ENCODE results near the gene SPAG4. TPM values are rescaled to one million over a fixed set of nuclear protein-coding genes. Genes with fewer than 3 reads are reported as not detected.

The SPAG4 gene
- total and polyA plus RNA-seq, 2 donors (not counting 1 experiment from before 2014, with no cell fraction given): 3.7 to 4.7 TPM

GRCh38 chr20:35651958-35652357, 36.3 kb downstream of the SPAG4 start:
- Histone ChIP-seq H4K20me1 (ENCODE audit: control insufficient read depth, insufficient read depth, low read length, poor library complexity, severe bottlenecking) (peaks cover 62% of the 10 kb centered on the region), H3K9me3 (ENCODE audit: control extremely low read depth in 1 of 3, control insufficient read depth in 2 of 3, insufficient read depth in 1 of 3, low read length in 2 of 3) (no peaks in the 10 kb centered on the region), H3K4me2 (replicated peaks; ENCODE audit: low read depth, low read length, poor library complexity, severe bottlenecking) (no peak overlapping the region), H3K4me3 (ENCODE audit: control extremely low read depth in 1 of 5, extremely low read depth in 1 of 5, insufficient read depth in 1 of 5, low read depth in 2 of 5, low read length in 4 of 5) (no peak overlapping the region), H3K27ac (ENCODE audit: low read length in 2 of 2) (peak overlapping the region in 1 of 2 donors; percentile 9), H3K36me3 (replicated peaks in 1 of 2; ENCODE audit: control extremely low read depth in 1 of 2, control insufficient read depth in 1 of 2, extremely low read depth in 1 of 2, insufficient read depth in 2 of 2, low read length in 1 of 2) (peaks cover 0 to 63% of the 10 kb centered on the region in 2 experiments), H3K27me3 (replicated peaks in 1 of 4; ENCODE audit: control extremely low read depth in 1 of 4, control insufficient read depth in 3 of 4, insufficient read depth in 4 of 4, low read length in 3 of 4) (no peaks in the 10 kb centered on the region), H2AFZ (ENCODE audit: insufficient read depth, low read depth, low read length, poor library complexity, severe bottlenecking) (no peak overlapping the region), H3K4me1 (ENCODE audit: control insufficient read depth in 2 of 2, insufficient read depth in 2 of 2, low read length in 2 of 2) (peaks cover 0 to under 1% of the 10 kb centered on the region in 2 donors), H3K9ac (ENCODE audit: low read length) (no peak overlapping the region), H3K79me2 (ENCODE audit: control insufficient read depth, insufficient read depth, low read length) (peaks cover 96% of the 10 kb centered on the region)
- ChIA-PET POLR2A (no interaction called here), CTCF (interaction anchor here (1.0 kb wide), 2 partner anchors 12 to 32 kb away, joined by 3 read pairs; no protein-coding TSS in a partner anchor)
- Mint-ChIP-seq H3K27ac (no peak overlapping the region), H3K27me3 (no peaks in the 10 kb centered on the region), H3K9me3 (ENCODE audit: insufficient read depth) (no peaks in the 10 kb centered on the region), H3K4me3 (no peak overlapping the region), H3K4me1 (peaks cover 29% of the 10 kb centered on the region)
- DNase-seq: no peak
- intact Hi-C loops (cut with micrococcal nuclease): no loop called here
- no peak for TF ChIP-seq CTCF (IDR thresholded peaks at IDR 0.05)
- no peak for TF ChIP-seq EZH2 (IDR thresholded peaks at IDR 0.05; ENCODE audit: borderline replicate concordance, insufficient read depth, low read depth, low read length, poor library complexity, severe bottlenecking)
- ATAC-seq (ENCODE audit: low read depth): no peak

- no peak for TF ChIP-seq CTCF (IDR thresholded peaks at IDR 0.05)
- TF ChIP-seq EZH2 (IDR thresholded peaks at IDR 0.05; ENCODE audit: borderline replicate concordance, insufficient read depth, low read depth, low read length, poor library complexity, severe bottlenecking): no peak
- Mint-ChIP-seq H3K9me3 (ENCODE audit: insufficient read depth) (no peaks in the 10 kb centered on the region), H3K4me1 (peaks cover 32% of the 10 kb centered on the region), H3K4me3 (no peak overlapping the region), H3K27me3 (no peaks in the 10 kb centered on the region), H3K27ac (no peak overlapping the region)
- DNase-seq: no peak
- Histone ChIP-seq H3K9ac (ENCODE audit: low read length) (no peak overlapping the region), H3K79me2 (ENCODE audit: control insufficient read depth, insufficient read depth, low read length) (peaks cover 96% of the 10 kb centered on the region), H3K27ac (ENCODE audit: low read length in 2 of 2) (no peak overlapping the region), H3K4me3 (ENCODE audit: control extremely low read depth in 1 of 5, extremely low read depth in 1 of 5, insufficient read depth in 1 of 5, low read depth in 2 of 5, low read length in 4 of 5) (no peak overlapping the region), H4K20me1 (ENCODE audit: control insufficient read depth, insufficient read depth, low read length, poor library complexity, severe bottlenecking) (peaks cover 62% of the 10 kb centered on the region), H3K4me1 (ENCODE audit: control insufficient read depth in 2 of 2, insufficient read depth in 2 of 2, low read length in 2 of 2) (peaks cover 0 to 7% of the 10 kb centered on the region in 2 donors), H3K27me3 (replicated peaks in 1 of 4; ENCODE audit: control extremely low read depth in 1 of 4, control insufficient read depth in 3 of 4, insufficient read depth in 4 of 4, low read length in 3 of 4) (no peaks in the 10 kb centered on the region), H2AFZ (ENCODE audit: insufficient read depth, low read depth, low read length, poor library complexity, severe bottlenecking) (no peak overlapping the region), H3K36me3 (replicated peaks in 1 of 2; ENCODE audit: control extremely low read depth in 1 of 2, control insufficient read depth in 1 of 2, extremely low read depth in 1 of 2, insufficient read depth in 2 of 2, low read length in 1 of 2) (peaks cover 0 to 60% of the 10 kb centered on the region in 2 experiments), H3K9me3 (ENCODE audit: control extremely low read depth in 1 of 3, control insufficient read depth in 2 of 3, insufficient read depth in 1 of 3, low read length in 2 of 3) (no peaks in the 10 kb centered on the region), H3K4me2 (replicated peaks; ENCODE audit: low read depth, low read length, poor library complexity, severe bottlenecking) (no peak overlapping the region)
- POLR2A ChIA-PET: no interaction called here
- ATAC-seq (ENCODE audit: low read depth): no peak
- CTCF ChIA-PET: interaction anchor here (1.0 kb wide), 2 partner anchors 11 to 33 kb away, joined by 3 read pairs; no protein-coding TSS in a partner anchor
- intact Hi-C loops (cut with micrococcal nuclease): no loop called here
- WGBS (ENCODE audit: insufficient coverage): 97% methylated on average over 12 of the region's 13 CpGs
These were observed 37.2 kb downstream of the SPAG4 start for GRCh38 chr20:35652641-35653429.

Measured in B cell (primary cell).